SK-N-SH treated with all-trans-retinoic acid at 6 μM for 48 hours (cell line): ENCODE data around the gene TMOD4.

Experiments
- ATAC-seq: fragments of 200-7000 bp; cut with Tn5 transposase; 3 replicates; pipeline ENCODE4 v1.9.1; 2020; ENCODE audit warnings: mild to moderate bottlenecking, moderate library complexity
- ARNTL ChIP-seq: fragments of 450-650 bp; formaldehyde crosslinking; IDR thresholded peaks from 2 replicates; pipeline ENCODE4 v1.5.0; 2020; ENCODE audit warnings: low read depth, mild to moderate bottlenecking, moderate library complexity, borderline replicate concordance
- BACH2 ChIP-seq: fragments of 250-450 bp; sonication (Bioruptor Pico); IDR thresholded peaks from 2 replicates; pipeline ENCODE4 v1.9.0; 2021; ENCODE audit warnings: mild to moderate bottlenecking, borderline replicate concordance
- CSDC2 ChIP-seq: fragments of 250-450 bp; sonication (Bioruptor Pico); IDR thresholded peaks from 2 replicates; pipeline ENCODE4 v1.5.0; 2020; ENCODE audit warnings: mild to moderate bottlenecking, moderate library complexity
- ESRRG ChIP-seq: fragments of 250-450 bp; sonication (Bioruptor Pico); IDR thresholded peaks from 2 replicates; pipeline ENCODE4 v1.6.1; 2021; ENCODE audit warnings: mild to moderate bottlenecking
- GLIS3 ChIP-seq: fragments of 250-450 bp; sonication (Bioruptor Pico); IDR thresholded peaks from 2 replicates; pipeline ENCODE4 v1.5.0; 2020; ENCODE audit warnings: mild to moderate bottlenecking, moderate library complexity
- ISL1 ChIP-seq: fragments of 250-450 bp; sonication (Bioruptor Pico); IDR thresholded peaks from 2 replicates; pipeline ENCODE4 v2.1.2; 2022; ENCODE audit warnings: mild to moderate bottlenecking, moderate library complexity
- OSR1 ChIP-seq: fragments of 250-450 bp; sonication (Bioruptor Pico); IDR thresholded peaks from 2 replicates; pipeline ENCODE4 v1.8.0; 2022; ENCODE audit warnings: moderate library complexity, mild to moderate bottlenecking, inconsistent platforms
- PPARA ChIP-seq: fragments of 250-450 bp; sonication (Bioruptor Pico); IDR thresholded peaks from 2 replicates; pipeline ENCODE4 v1.5.0; 2020; ENCODE audit warnings: mild to moderate bottlenecking, borderline replicate concordance
- RARB ChIP-seq: fragments of 250-450 bp; sonication (Bioruptor Pico); IDR thresholded peaks from 2 replicates; pipeline ENCODE4 v1.8.0; 2021; ENCODE audit warnings: mild to moderate bottlenecking, moderate library complexity
- SNAI2 ChIP-seq: fragments of 250-450 bp; sonication (Bioruptor Pico); IDR thresholded peaks from 2 replicates; pipeline ENCODE4 v1.5.0; 2020; ENCODE audit warnings: mild to moderate bottlenecking, moderate library complexity
- TCF4 ChIP-seq: fragments of 250-450 bp; sonication (Bioruptor Pico); IDR thresholded peaks from 2 replicates; pipeline ENCODE4 v1.8.0; 2021; ENCODE audit warnings: mild to moderate bottlenecking, moderate library complexity, borderline replicate concordance
- TOX ChIP-seq: fragments of 250-450 bp; sonication (Bioruptor Pico); IDR thresholded peaks from 2 replicates; pipeline ENCODE4 v1.8.0; 2021; ENCODE audit warnings: mild to moderate bottlenecking, moderate library complexity, borderline replicate concordance
- ZC3H10 ChIP-seq: fragments of 250-450 bp; sonication (Bioruptor Pico); IDR thresholded peaks from 2 replicates; pipeline ENCODE4 v1.5.1; 2021; ENCODE audit warnings: mild to moderate bottlenecking, moderate library complexity
- ZFP3 ChIP-seq: fragments of 250-450 bp; sonication (Bioruptor Pico); IDR thresholded peaks from 2 replicates; pipeline ENCODE4 v1.5.0; 2020; ENCODE audit warnings: mild to moderate bottlenecking, moderate library complexity
- ZNF565 ChIP-seq: fragments of 450-650 bp; formaldehyde crosslinking; conservative IDR thresholded peaks from 2 replicates; pipeline ENCODE4 v1.5.0; 2020; ENCODE audit warnings: low read depth, mild to moderate bottlenecking, moderate library complexity
- ZNF70 ChIP-seq: fragments of 450-650 bp; formaldehyde crosslinking; IDR thresholded peaks from 2 replicates; pipeline ENCODE4 v1.5.0; 2020; ENCODE audit warnings: mild to moderate bottlenecking, moderate library complexity
- ZNF8 ChIP-seq: fragments of 450-650 bp; formaldehyde crosslinking; IDR thresholded peaks from 2 replicates; pipeline ENCODE4 v1.5.0; 2020; ENCODE audit warnings: mild to moderate bottlenecking, moderate library complexity
- TF ChIP-seq, protein P1 (sequence below): fragments of 250-450 bp; sonication (Bioruptor Pico); IDR thresholded peaks from 2 replicates; pipeline ENCODE4 v1.8.0; 2020; ENCODE audit warnings: mild to moderate bottlenecking, moderate library complexity, borderline replicate concordance
- TF ChIP-seq, protein P2 (sequence below): fragments of 250-450 bp; sonication (Bioruptor Pico); IDR thresholded peaks from 2 replicates; pipeline ENCODE4 v1.8.0; 2021; ENCODE audit warnings: low read depth, mild to moderate bottlenecking, moderate library complexity, borderline replicate concordance
- TF ChIP-seq, protein P3 (sequence below): fragments of 250-450 bp; sonication (Bioruptor Pico); IDR thresholded peaks from 2 replicates; pipeline ENCODE4 v1.5.1; 2020; ENCODE audit warnings: low read depth, mild to moderate bottlenecking, moderate library complexity
- TF ChIP-seq, protein P4 (sequence below): fragments of 250-450 bp; sonication (Bioruptor Pico); IDR thresholded peaks from 2 replicates; pipeline ENCODE4 v1.5.0; 2020; ENCODE audit warnings: mild to moderate bottlenecking, moderate library complexity
- TF ChIP-seq, protein P5 (sequence below): fragments of 250-450 bp; sonication (Bioruptor Pico); IDR thresholded peaks from 2 replicates; pipeline ENCODE4 v1.5.1; 2021; ENCODE audit warnings: mild to moderate bottlenecking, moderate library complexity

Gene TMOD4

DNA sequence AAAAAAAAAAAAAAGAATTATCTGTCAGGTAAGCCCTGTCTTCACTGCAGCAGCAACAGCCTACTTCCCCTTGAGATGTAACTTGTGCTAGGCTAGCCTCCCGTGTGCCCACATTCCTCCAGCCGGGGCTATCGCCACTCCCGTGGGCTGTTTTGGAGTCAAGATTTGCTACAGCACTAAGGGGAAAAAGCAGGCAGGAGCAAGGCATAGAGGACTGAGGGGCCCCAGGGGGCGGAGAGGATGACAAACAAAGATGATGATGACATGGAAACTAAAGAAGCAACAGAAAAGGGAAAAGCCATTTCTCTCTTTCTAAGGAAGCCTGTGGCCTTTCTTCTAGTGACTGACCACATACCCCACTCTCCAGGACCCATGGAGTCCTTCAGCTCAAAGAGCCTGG lies 17.5 kb downstream of the TMOD4 start:
- no peak for ATAC-seq
- TF ChIP-seq TOX, result no peak
- TF ChIP-seq ZNF565 (CRISPR knock-in tag), result no peak
- TF ChIP-seq OSR1, result no peak
- TF ChIP-seq CSDC2 (CRISPR knock-in tag), result no peak
- TF ChIP-seq ZC3H10, result no peak
- no peak for TF ChIP-seq SNAI2 (CRISPR knock-in tag)
- no peak for TF ChIP-seq PPARA
- no peak for TF ChIP-seq ZNF8 (CRISPR knock-in tag)
- TF ChIP-seq, protein P1, sequence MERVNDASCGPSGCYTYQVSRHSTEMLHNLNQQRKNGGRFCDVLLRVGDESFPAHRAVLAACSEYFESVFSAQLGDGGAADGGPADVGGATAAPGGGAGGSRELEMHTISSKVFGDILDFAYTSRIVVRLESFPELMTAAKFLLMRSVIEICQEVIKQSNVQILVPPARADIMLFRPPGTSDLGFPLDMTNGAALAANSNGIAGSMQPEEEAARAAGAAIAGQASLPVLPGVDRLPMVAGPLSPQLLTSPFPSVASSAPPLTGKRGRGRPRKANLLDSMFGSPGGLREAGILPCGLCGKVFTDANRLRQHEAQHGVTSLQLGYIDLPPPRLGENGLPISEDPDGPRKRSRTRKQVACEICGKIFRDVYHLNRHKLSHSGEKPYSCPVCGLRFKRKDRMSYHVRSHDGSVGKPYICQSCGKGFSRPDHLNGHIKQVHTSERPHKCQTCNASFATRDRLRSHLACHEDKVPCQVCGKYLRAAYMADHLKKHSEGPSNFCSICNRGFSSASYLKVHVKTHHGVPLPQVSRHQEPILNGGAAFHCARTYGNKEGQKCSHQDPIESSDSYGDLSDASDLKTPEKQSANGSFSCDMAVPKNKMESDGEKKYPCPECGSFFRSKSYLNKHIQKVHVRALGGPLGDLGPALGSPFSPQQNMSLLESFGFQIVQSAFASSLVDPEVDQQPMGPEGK (CRISPR knock-in tag), result no peak
- TF ChIP-seq ISL1, result no peak
- TF ChIP-seq, protein P2, sequence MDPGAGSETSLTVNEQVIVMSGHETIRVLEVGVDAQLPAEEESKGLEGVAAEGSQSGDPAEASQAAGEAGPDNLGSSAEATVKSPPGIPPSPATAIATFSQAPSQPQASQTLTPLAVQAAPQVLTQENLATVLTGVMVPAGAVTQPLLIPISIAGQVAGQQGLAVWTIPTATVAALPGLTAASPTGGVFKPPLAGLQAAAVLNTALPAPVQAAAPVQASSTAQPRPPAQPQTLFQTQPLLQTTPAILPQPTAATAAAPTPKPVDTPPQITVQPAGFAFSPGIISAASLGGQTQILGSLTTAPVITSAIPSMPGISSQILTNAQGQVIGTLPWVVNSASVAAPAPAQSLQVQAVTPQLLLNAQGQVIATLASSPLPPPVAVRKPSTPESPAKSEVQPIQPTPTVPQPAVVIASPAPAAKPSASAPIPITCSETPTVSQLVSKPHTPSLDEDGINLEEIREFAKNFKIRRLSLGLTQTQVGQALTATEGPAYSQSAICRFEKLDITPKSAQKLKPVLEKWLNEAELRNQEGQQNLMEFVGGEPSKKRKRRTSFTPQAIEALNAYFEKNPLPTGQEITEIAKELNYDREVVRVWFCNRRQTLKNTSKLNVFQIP (CRISPR knock-in tag), result no peak
- TF ChIP-seq RARB (CRISPR knock-in tag), result no peak
- no peak for TF ChIP-seq TCF4 (CRISPR knock-in tag)
- TF ChIP-seq ESRRG, result no peak
- TF ChIP-seq BACH2 (CRISPR knock-in tag), result no peak
- no peak for TF ChIP-seq ZNF70
- TF ChIP-seq, protein P3, sequence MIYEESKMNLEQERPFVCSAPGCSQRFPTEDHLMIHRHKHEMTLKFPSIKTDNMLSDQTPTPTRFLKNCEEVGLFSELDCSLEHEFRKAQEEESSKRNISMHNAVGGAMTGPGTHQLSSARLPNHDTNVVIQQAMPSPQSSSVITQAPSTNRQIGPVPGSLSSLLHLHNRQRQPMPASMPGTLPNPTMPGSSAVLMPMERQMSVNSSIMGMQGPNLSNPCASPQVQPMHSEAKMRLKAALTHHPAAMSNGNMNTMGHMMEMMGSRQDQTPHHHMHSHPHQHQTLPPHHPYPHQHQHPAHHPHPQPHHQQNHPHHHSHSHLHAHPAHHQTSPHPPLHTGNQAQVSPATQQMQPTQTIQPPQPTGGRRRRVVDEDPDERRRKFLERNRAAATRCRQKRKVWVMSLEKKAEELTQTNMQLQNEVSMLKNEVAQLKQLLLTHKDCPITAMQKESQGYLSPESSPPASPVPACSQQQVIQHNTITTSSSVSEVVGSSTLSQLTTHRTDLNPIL (CRISPR knock-in tag), result no peak
- TF ChIP-seq, protein P4, sequence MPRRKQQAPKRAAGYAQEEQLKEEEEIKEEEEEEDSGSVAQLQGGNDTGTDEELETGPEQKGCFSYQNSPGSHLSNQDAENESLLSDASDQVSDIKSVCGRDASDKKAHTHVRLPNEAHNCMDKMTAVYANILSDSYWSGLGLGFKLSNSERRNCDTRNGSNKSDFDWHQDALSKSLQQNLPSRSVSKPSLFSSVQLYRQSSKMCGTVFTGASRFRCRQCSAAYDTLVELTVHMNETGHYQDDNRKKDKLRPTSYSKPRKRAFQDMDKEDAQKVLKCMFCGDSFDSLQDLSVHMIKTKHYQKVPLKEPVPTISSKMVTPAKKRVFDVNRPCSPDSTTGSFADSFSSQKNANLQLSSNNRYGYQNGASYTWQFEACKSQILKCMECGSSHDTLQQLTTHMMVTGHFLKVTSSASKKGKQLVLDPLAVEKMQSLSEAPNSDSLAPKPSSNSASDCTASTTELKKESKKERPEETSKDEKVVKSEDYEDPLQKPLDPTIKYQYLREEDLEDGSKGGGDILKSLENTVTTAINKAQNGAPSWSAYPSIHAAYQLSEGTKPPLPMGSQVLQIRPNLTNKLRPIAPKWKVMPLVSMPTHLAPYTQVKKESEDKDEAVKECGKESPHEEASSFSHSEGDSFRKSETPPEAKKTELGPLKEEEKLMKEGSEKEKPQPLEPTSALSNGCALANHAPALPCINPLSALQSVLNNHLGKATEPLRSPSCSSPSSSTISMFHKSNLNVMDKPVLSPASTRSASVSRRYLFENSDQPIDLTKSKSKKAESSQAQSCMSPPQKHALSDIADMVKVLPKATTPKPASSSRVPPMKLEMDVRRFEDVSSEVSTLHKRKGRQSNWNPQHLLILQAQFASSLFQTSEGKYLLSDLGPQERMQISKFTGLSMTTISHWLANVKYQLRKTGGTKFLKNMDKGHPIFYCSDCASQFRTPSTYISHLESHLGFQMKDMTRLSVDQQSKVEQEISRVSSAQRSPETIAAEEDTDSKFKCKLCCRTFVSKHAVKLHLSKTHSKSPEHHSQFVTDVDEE (CRISPR knock-in tag), result no peak
- TF ChIP-seq, all 23 proteins: peak for 0

DNA sequence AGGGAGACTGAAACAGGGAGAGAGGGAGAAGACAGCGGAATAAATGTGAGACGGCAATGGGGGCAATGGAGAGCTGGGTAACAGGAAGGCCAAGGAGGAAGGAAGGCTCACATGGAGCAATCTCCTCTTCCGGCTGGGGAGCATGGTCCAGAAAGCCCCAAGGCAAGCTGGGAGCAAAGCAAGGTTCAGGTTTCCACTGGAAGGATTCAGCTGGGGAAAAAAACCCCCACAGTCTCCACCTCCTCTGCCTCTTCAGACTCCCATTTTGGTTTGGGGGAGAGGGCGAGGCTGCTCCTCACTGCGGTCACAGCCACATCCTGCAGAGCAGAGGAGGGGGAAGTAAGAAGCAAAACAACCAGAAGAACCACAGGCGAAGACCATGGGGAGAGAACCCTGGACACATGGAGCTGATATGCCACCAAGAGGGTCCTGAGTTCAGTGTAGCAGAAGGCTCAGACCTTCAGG lies 18.7 kb downstream of the TMOD4 start:
- no peak for ATAC-seq

More for the DNA sequence above, 18.7 kb downstream of the TMOD4 start:
- no peak for TF ChIP-seq OSR1
- TF ChIP-seq GLIS3 (CRISPR knock-in tag), result no peak
- TF ChIP-seq SNAI2 (CRISPR knock-in tag), result no peak
- no peak for TF ChIP-seq ESRRG
- TF ChIP-seq, protein P4 (CRISPR knock-in tag), result no peak
- TF ChIP-seq, protein P1 (CRISPR knock-in tag), result no peak
- TF ChIP-seq ZC3H10, result no peak
- no peak for TF ChIP-seq TOX
- no peak for TF ChIP-seq ZFP3
- TF ChIP-seq PPARA, result no peak
- TF ChIP-seq, protein P5, sequence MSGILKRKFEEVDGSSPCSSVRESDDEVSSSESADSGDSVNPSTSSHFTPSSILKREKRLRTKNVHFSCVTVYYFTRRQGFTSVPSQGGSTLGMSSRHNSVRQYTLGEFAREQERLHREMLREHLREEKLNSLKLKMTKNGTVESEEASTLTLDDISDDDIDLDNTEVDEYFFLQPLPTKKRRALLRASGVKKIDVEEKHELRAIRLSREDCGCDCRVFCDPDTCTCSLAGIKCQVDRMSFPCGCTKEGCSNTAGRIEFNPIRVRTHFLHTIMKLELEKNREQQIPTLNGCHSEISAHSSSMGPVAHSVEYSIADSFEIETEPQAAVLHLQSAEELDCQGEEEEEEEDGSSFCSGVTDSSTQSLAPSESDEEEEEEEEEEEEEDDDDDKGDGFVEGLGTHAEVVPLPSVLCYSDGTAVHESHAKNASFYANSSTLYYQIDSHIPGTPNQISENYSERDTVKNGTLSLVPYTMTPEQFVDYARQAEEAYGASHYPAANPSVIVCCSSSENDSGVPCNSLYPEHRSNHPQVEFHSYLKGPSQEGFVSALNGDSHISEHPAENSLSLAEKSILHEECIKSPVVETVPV, result no peak
- no peak for TF ChIP-seq TCF4 (CRISPR knock-in tag)
- TF ChIP-seq RARB (CRISPR knock-in tag), result no peak
- TF ChIP-seq, protein P2 (CRISPR knock-in tag), result no peak
- no peak for TF ChIP-seq ARNTL (CRISPR knock-in tag)
- TF ChIP-seq BACH2 (CRISPR knock-in tag), result no peak
- TF ChIP-seq ZNF70, result no peak
- TF ChIP-seq ISL1, result no peak
